ENCODE results near the gene CST4. TPM values are rescaled to one million over a fixed set of nuclear protein-coding genes. Genes with fewer than 3 reads are reported as not detected.
"Not testable (repeated sequence)": the region's sequence is repeated elsewhere in the genome, so short reads cannot be mapped to it uniquely, and the experiment has no call there.

CST4 gene
- total RNA-seq, 1 donor: not detected

GRCh38 chr20:23663180-23663579 is 25.7 kb downstream of the CST4 start:
- no peak overlapping the region for H3K27ac ChIP-seq (ENCODE audit: low read depth, low read length)
- no peaks in the 10 kb centered on the region for H3K9me3 ChIP-seq (ENCODE audit: low read depth, low read length)
- no peak overlapping the region for H3K4me3 ChIP-seq (ENCODE audit: insufficient read depth, low read length)
- no peak for DNase-seq (ENCODE audit: insufficient read length, low spot score, missing footprints)
- no peak for TF ChIP-seq CTCF (IDR thresholded peaks at IDR 0.05; ENCODE audit: extremely low read depth, low read depth, low read length)
- no peaks in the 10 kb centered on the region for H3K4me1 ChIP-seq (ENCODE audit: insufficient read depth, low read length)
- peaks cover 4% of the 10 kb centered on the region for H3K27me3 ChIP-seq (ENCODE audit: insufficient read depth, low read length)
- no peaks in the 10 kb centered on the region for H3K36me3 ChIP-seq (ENCODE audit: insufficient read depth, low read length)
- H3K79me2 ChIP-seq (ENCODE audit: insufficient read depth, low read length): no peaks in the 10 kb centered on the region
- H2AFZ ChIP-seq (ENCODE audit: low read length): no peak overlapping the region
- H3K4me2 ChIP-seq (ENCODE audit: insufficient read depth, low read length): no peak overlapping the region
- H4K20me1 ChIP-seq (ENCODE audit: insufficient read depth, low read length): no peaks in the 10 kb centered on the region

- no peaks in the 10 kb centered on the region for H3K36me3 ChIP-seq (ENCODE audit: insufficient read depth, low read length)
- TF ChIP-seq CTCF (IDR thresholded peaks at IDR 0.05; ENCODE audit: extremely low read depth, low read depth, low read length): no peak
- no peak overlapping the region for H3K27ac ChIP-seq (ENCODE audit: low read depth, low read length)
- no peak overlapping the region for H2AFZ ChIP-seq (ENCODE audit: low read length)
- H3K79me2 ChIP-seq (ENCODE audit: insufficient read depth, low read length): no peaks in the 10 kb centered on the region
- no peak for DNase-seq (ENCODE audit: insufficient read length, low spot score, missing footprints)
- H3K4me2 ChIP-seq (ENCODE audit: insufficient read depth, low read length): no peak overlapping the region
- H3K27me3 ChIP-seq (ENCODE audit: insufficient read depth, low read length): peaks cover 4% of the 10 kb centered on the region
- H3K9me3 ChIP-seq (ENCODE audit: low read depth, low read length): no peaks in the 10 kb centered on the region
- no peaks in the 10 kb centered on the region for H3K4me1 ChIP-seq (ENCODE audit: insufficient read depth, low read length)
- H4K20me1 ChIP-seq (ENCODE audit: insufficient read depth, low read length): no peaks in the 10 kb centered on the region
- no peak overlapping the region for H3K4me3 ChIP-seq (ENCODE audit: insufficient read depth, low read length)
Observed at GRCh38 chr20:23662276-23662870, 26.5 kb downstream of the CST4 start.

GRCh38 chr20:23661002-23661429 is 27.8 kb downstream of the CST4 start:
- no peak for TF ChIP-seq CTCF (IDR thresholded peaks at IDR 0.05; ENCODE audit: extremely low read depth, low read depth, low read length)
- Histone ChIP-seq H3K4me1 (ENCODE audit: insufficient read depth, low read length) (no peaks in the 10 kb centered on the region), H3K27ac (ENCODE audit: low read depth, low read length) (no peak overlapping the region), H3K27me3 (ENCODE audit: insufficient read depth, low read length) (peaks cover 4% of the 10 kb centered on the region), H3K4me2 (ENCODE audit: insufficient read depth, low read length) (no peak overlapping the region), H3K36me3 (ENCODE audit: insufficient read depth, low read length) (no peaks in the 10 kb centered on the region), H4K20me1 (ENCODE audit: insufficient read depth, low read length) (no peaks in the 10 kb centered on the region), H2AFZ (ENCODE audit: low read length) (no peak overlapping the region), H3K4me3 (ENCODE audit: insufficient read depth, low read length) (no peak overlapping the region), H3K79me2 (ENCODE audit: insufficient read depth, low read length) (no peaks in the 10 kb centered on the region), H3K9me3 (ENCODE audit: low read depth, low read length) (no peaks in the 10 kb centered on the region)
- DNase-seq (ENCODE audit: insufficient read length, low spot score, missing footprints): no peak

- Histone ChIP-seq H3K79me2 (ENCODE audit: insufficient read depth, low read length) (no peaks in the 10 kb centered on the region), H3K27me3 (ENCODE audit: insufficient read depth, low read length) (peaks cover 4% of the 10 kb centered on the region), H4K20me1 (ENCODE audit: insufficient read depth, low read length) (no peaks in the 10 kb centered on the region), H2AFZ (ENCODE audit: low read length) (peak overlapping the region; percentile 60), H3K27ac (ENCODE audit: low read depth, low read length) (no peak overlapping the region), H3K36me3 (ENCODE audit: insufficient read depth, low read length) (no peaks in the 10 kb centered on the region), H3K9me3 (ENCODE audit: low read depth, low read length) (no peaks in the 10 kb centered on the region), H3K4me2 (ENCODE audit: insufficient read depth, low read length) (no peak overlapping the region), H3K4me1 (ENCODE audit: insufficient read depth, low read length) (no peaks in the 10 kb centered on the region), H3K4me3 (ENCODE audit: insufficient read depth, low read length) (no peak overlapping the region)
- no peak for TF ChIP-seq CTCF (IDR thresholded peaks at IDR 0.05; ENCODE audit: extremely low read depth, low read depth, low read length)
- DNase-seq (ENCODE audit: insufficient read length, low spot score, missing footprints): peak; percentile 70
Observed at GRCh38 chr20:23659989-23660837, 28.6 kb downstream of the CST4 start.

GRCh38 chr20:23659610-23659988 is 29.2 kb downstream of the CST4 start:
- not testable (repeated sequence) for DNase-seq (ENCODE audit: insufficient read length, low spot score, missing footprints); H3K79me2 ChIP-seq (ENCODE audit: insufficient read depth, low read length); H2AFZ ChIP-seq (ENCODE audit: low read length); H3K36me3 ChIP-seq (ENCODE audit: insufficient read depth, low read length); H3K27me3 ChIP-seq (ENCODE audit: insufficient read depth, low read length); H3K4me3 ChIP-seq (ENCODE audit: insufficient read depth, low read length); H4K20me1 ChIP-seq (ENCODE audit: insufficient read depth, low read length); H3K27ac ChIP-seq (ENCODE audit: low read depth, low read length); H3K4me2 ChIP-seq (ENCODE audit: insufficient read depth, low read length); H3K9me3 ChIP-seq (ENCODE audit: low read depth, low read length); H3K4me1 ChIP-seq (ENCODE audit: insufficient read depth, low read length)
